WERI-Rb-1 (cell line): ENCODE measurements around the gene ZFPL1.

Source experiments
- DNase-seq: peaks from one replicate; pipeline ENCODE4 v3.0.0-alpha.2; 2020
- H3K27ac ChIP-seq: fragments of 250-450 bp; sonication (Bioruptor Pico); 2 replicates; pipeline ENCODE4 v1.5.1; 2020; ENCODE audit warnings: mild to moderate bottlenecking, moderate library complexity
- H3K27me3 ChIP-seq: fragments of 250-450 bp; sonication (Bioruptor Pico); 2 replicates; pipeline ENCODE4 v1.5.1; 2021; ENCODE audit warnings: mild to moderate bottlenecking, low read depth, moderate library complexity; ENCODE audit not compliant: insufficient read depth, severe bottlenecking
- H3K36me3 ChIP-seq: fragments of 250-450 bp; sonication (Bioruptor Pico); 2 replicates; pipeline ENCODE4 v1.5.1; 2020; ENCODE audit warnings: mild to moderate bottlenecking, moderate library complexity
- H3K4me3 ChIP-seq: 2 replicates; pipeline ENCODE4 v1.5.1; 2011; ENCODE audit warnings: low read depth, mild to moderate bottlenecking, control low read depth, low read length
- H3K9me3 ChIP-seq: fragments of 250-450 bp; sonication (Bioruptor Pico); 2 replicates; pipeline ENCODE4 v1.5.1; 2021; ENCODE audit warnings: mild to moderate bottlenecking, moderate library complexity; ENCODE audit not compliant: severe bottlenecking
- TF ChIP-seq, protein P1 (sequence below): IDR thresholded peaks from 2 replicates; pipeline ENCODE4 v1.5.1; 2011; ENCODE audit warnings: low read depth, mild to moderate bottlenecking, control low read depth, inconsistent platforms, low read length

Gene ZFPL1

DNA sequence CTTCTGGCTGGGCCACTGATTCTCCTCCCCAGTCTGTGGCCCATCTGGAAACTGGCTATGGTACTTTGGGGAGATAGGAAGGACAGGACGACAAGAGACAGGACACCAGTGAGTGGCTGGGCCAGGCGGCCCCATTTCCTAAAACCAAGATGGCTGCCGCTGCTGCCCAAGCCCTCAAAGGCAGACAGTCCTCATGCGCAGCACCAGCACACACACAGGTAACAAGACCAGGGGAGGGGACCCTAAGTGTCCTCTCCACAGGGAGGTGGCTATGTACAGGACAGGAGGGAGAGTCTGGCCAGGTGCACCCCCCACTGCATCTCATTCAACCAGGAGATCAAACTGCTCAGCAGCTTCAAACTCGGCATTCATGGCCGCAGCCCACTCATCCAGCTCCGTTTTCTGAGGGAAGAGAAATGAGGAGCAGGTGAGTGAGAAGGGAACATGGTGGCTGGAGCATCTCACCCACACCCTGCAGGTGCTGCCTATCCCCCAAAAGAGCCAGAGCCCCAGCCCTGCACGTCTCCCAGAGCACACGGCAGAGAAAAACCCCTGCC lies 5.2 kb upstream of the ZFPL1 start:
- H3K27me3 ChIP-seq = no peaks in the 10 kb centered on the region
- DNase-seq = no peak
- peaks cover 57% of the 10 kb centered on the region for H3K36me3 ChIP-seq
- peak overlapping the region; percentile 59 for H3K27ac ChIP-seq
- H3K4me3 ChIP-seq = no peak overlapping the region
- no peaks in the 10 kb centered on the region for H3K9me3 ChIP-seq
- TF ChIP-seq, protein P1, sequence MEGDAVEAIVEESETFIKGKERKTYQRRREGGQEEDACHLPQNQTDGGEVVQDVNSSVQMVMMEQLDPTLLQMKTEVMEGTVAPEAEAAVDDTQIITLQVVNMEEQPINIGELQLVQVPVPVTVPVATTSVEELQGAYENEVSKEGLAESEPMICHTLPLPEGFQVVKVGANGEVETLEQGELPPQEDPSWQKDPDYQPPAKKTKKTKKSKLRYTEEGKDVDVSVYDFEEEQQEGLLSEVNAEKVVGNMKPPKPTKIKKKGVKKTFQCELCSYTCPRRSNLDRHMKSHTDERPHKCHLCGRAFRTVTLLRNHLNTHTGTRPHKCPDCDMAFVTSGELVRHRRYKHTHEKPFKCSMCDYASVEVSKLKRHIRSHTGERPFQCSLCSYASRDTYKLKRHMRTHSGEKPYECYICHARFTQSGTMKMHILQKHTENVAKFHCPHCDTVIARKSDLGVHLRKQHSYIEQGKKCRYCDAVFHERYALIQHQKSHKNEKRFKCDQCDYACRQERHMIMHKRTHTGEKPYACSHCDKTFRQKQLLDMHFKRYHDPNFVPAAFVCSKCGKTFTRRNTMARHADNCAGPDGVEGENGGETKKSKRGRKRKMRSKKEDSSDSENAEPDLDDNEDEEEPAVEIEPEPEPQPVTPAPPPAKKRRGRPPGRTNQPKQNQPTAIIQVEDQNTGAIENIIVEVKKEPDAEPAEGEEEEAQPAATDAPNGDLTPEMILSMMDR = no peak

DNA sequence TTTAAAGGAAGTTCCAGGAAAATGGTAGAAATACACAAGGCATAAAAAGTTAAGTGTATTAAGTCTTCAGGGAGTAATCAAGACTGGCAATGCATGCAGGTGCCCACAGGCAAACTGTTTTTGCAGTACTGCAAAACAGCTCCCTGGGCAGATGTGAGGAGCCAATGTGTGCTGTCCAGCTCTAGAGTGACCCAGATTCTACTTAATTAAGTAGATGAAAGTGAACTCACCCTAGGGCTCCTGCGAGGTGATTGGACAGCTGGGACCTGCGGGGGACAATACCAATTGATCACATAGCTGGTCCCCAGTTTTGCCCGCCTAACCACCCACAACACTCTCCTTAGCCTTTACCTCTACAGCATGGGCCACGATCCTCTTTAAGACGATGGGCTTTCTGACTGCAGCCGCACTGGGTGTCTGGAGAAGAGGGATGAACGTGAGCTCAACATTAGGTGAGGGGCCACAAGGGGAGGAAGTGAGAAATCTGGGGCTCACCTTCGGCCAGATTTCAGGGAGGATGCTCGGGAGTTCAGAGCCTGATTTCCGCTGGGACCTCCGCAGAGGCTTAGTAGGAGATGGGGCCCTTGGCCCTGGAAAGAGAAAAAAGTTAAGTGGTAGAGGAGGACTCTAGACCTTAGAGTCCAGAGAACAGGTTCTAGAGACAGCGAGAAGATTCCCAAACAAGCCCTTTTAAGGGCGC lies 738 bp upstream of the ZFPL1 start:
- Histone ChIP-seq H3K36me3 (peaks cover 58% of the 10 kb centered on the region), H3K27me3 (no peaks in the 10 kb centered on the region), H3K9me3 (no peaks in the 10 kb centered on the region), H3K27ac (peak overlapping the region; percentile 97), H3K4me3 (peak overlapping the region; percentile 90)
- no peak for DNase-seq
- TF ChIP-seq, protein P1 = no peak

DNA sequence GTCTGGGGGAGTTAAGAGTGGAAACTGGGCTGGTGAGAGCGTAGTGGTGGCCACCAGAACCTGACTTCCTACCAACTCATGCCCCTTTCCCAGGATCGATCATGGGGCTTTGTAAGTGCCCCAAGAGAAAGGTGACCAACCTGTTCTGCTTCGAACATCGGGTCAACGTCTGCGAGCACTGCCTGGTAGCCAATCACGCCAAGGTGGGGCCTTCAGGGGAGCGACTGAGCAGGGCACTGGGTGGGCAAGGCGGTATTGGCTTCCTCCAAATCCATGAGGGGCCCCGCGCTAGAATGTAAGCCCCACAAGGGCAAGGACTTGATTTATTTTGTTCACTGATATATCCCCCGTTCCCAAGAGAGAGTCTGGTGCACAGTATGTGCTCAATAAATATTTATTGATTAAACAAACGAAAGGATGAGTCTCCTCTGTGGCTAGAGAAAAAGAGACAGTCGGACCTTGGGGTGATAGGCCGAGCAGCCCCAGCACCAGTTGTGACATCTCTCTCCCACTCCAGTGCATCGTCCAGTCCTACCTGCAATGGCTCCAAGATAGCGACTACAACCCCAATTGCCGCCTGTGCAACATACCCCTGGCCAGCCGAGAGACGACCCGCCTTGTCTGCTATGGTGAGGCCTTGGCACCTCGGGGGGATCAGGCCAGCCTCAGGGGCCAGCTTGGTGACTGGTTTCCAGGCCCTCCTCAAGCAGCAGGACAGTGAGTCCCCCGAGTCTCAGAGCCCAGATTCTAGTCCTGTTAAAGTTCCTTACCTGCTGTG lies 765 bp downstream of the ZFPL1 start:
- H3K36me3 ChIP-seq = peaks cover 45% of the 10 kb centered on the region
- H3K9me3 ChIP-seq = no peaks in the 10 kb centered on the region
- peak overlapping the region; percentile 90 for H3K4me3 ChIP-seq
- peak overlapping the region; percentile 97 for H3K27ac ChIP-seq
- no peaks in the 10 kb centered on the region for H3K27me3 ChIP-seq
- no peak for DNase-seq
- TF ChIP-seq, protein P1 = no peak

GRCh38 chr11:65085446-65085845 lies 1.4 kb downstream of the ZFPL1 start:
- no peak overlapping the region for H3K4me3 ChIP-seq
- peaks cover 40% of the 10 kb centered on the region for H3K36me3 ChIP-seq

DNA sequence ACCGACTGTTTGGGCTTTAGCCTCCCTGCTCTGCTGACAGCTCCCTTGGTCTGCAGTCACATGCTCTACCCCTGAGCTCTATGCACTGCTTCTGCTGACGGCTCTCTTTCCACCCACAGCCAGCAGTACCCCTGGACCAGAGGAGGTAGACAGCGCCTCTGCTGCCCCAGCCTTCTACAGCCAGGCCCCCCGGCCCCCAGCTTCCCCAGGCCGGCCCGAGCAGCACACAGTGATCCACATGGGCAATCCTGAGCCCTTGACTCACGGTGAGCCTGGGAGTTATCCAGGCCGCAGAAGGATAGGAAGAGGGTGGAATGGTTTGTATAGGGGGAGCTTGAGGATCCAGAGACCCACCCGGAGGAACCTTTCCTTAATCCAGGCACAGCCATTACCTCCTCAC lies 2.8 kb downstream of the ZFPL1 start:
- TF ChIP-seq, protein P1 = no peak
- Histone ChIP-seq H3K27me3 (no peaks in the 10 kb centered on the region), H3K27ac (no peak overlapping the region), H3K4me3 (no peak overlapping the region), H3K36me3 (peaks cover 31% of the 10 kb centered on the region), H3K9me3 (no peaks in the 10 kb centered on the region)
- no peak for DNase-seq

More at GRCh38 chr11:65085446-65085845, 1.4 kb downstream of the ZFPL1 start:
- no peak for DNase-seq
- no peaks in the 10 kb centered on the region for H3K9me3 ChIP-seq
- H3K27ac ChIP-seq = no peak overlapping the region
- TF ChIP-seq, protein P1 = no peak
- H3K27me3 ChIP-seq = no peaks in the 10 kb centered on the region
